GM20431 (cell line): ENCODE results near the gene LRRC53.

Experiments used
- in situ Hi-C: fragments of 300-500 bp; cut with MseI, MboI; formaldehyde crosslinking; loops from one replicate; pipeline ENCODE4 v1.15.0; 2020; ENCODE audit warnings: low sequenced_read_pairs; ENCODE audit not compliant: unreplicated experiment

LRRC53 gene, protein sequence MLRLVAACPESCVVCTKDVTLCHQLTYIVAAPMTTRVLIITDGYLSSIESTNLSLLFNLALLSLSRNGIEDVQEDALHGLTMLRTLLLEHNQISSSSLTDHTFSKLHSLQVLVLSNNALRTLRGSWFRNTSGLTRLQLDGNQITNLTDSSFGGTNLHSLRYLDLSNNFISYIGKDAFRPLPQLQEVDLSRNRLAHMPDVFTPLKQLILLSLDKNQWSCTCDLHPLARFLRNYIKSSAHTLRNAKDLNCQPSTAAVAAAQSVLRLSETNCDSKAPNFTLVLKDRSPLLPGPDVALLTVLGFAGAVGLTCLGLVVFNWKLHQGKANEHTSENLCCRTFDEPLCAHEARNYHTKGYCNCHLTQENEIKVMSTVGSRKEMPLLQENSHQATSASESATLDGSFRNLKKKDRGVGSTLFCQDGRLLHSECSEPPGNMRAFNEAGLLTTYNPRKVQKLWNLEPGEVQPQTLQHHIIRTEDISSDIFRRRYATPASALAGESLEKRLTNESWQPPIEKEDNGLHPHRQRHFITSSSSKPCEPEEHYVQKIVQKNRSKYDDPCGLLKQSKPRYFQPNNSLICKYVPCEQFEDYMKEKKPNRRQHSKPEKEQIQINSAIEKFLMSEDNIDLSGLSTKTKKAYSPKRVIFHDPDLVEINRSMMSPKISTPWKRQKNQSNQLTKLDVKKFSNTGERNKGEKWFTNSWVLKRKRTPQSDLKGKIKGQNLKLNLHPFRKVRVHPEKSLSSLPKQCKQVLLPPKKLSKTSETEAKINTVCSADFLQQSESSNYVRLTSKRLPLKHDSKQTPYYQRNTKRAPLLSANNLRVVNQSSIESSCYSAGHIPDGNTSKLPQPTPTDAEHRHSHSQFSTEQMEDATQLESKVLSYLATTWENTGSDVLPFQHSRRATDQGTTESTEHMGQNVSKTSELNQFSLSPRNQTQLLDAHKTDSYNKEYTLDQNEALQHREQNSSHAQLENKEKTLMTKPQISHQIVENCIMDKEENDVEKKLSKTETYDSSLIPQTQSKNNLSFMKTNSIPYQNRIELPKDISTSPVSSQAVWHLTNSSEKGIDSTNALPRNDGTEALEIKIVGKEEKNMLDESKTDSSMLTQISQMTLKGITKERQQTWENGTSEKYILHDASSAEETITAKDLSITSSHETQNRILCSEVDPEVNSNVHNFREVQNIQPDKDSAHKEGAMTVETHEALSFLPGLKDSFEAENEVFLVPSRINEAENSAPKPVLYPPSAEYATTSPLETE

GRCh38 chr1:74512170-74512915 lies at the start of gene LRRC53:
Gene LRRC53 (minus strand): TSS chr1:74512611. CDS start chr1:74483349, 29,262 bp downstream.
- in situ Hi-C loops = loop anchor here (25.0 kb wide), 1 partner anchor 175 kb away; no protein-coding TSS in a partner anchor

GRCh38 chr1:74549932-74550331 lies 37.5 kb upstream of the LRRC53 start:
- in situ Hi-C loops = no loop called here

DNA sequence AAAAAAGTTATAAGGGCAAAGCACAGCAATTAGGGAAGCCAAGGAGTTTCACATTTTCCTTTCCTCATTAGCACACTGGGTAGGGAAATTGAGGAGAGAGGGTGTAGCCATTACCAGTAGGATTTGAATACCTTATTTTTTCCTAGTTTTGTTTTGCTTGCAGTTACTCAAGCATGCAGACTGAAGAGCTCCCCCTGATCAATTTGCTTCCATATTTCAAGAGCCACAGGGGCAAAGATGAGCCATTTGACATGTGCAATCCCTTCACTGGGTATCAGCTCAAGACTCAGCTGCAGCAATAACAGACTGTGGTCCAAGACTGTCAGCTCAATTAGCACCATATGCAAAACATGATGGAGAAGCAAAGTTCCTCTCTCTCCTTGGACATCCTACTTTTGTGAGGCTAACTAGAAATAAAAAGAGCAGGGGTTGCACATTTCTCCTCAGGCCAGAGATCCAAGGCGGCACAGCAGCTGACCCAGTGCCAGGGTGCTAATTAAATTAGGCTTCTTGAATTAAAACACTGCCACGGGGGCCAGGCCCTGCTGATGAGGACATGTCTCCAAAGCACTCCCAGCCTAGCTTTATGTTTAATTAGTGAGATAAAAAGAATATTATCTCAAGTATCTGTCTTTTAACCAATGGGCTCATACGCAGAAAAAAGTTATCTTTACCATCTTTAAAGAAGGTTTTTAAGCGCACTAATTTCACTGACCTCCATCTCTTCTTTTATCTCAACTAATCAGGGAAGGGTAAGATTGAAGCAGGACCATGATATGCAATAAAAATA lies 36.7 kb upstream of the LRRC53 start:
- in situ Hi-C loops = no loop called here

GRCh38 chr1:74545821-74546220 lies 33.4 kb upstream of the LRRC53 start:
- in situ Hi-C loops = no loop called here

DNA sequence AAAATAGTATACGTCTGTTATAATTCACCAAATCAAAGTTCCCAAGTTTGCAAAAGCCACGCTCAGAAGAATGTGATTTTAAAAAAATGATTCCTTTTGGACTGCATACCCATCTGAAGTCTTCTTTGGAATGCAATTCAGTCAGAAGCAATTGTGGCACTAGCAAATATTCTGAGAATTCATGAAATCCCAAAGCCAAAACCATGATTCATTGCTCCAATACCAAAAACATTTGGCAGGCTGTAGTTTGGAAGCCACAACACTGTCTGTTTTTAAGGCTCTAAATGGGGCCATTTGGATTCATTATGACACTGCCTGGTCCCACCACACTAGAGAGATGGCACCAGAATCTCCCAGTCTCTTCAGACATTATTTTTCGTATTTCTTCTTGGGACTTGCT lies 21.8 kb upstream of the LRRC53 start:
- in situ Hi-C loops = no loop called here

DNA sequence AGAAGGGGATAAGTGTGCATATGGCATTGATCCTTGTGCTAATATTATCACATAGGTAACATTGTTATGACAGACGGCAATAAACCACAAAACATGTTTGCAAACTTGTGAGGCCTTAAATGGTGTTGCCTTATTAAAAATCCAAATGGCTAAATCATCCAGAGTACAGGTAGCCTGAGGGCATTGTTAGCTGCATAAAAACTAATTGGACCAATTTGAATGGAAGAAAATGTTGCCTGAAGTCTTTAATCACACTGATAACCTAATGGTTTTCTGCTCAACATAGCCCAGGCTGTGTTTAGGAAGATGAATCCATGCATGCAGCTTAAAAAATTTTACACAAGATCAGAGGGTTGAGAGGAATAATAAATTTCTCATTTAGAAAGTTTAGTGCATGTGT lies 19.4 kb upstream of the LRRC53 start:
- in situ Hi-C loops = no loop called here

- in situ Hi-C loops = no loop called here
Observed at GRCh38 chr1:74530892-74531291, 18.5 kb upstream of the LRRC53 start.

DNA sequence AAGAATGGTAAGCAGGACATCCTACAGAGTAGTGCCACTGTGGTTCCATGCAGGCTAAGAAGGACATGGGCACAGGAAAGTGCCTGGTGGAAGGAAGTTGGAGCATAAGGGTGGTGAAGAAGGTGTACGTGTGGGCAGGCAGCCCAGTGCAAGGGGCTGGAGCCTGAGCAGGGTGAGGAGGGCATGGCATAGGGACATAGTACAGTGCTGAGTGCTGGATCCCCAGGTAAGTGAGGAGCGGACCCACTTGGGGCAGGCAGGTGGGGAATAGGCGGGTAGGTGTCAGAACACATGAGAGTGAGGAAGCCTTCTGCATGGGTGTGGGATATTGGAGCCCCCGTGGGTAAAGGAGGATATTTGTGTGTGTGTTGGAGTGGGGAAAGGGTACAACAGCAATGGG lies 15.7 kb upstream of the LRRC53 start:
- in situ Hi-C loops = no loop called here

- in situ Hi-C loops = no loop called here
Observed at GRCh38 chr1:74526708-74527107, 14.3 kb upstream of the LRRC53 start.

DNA sequence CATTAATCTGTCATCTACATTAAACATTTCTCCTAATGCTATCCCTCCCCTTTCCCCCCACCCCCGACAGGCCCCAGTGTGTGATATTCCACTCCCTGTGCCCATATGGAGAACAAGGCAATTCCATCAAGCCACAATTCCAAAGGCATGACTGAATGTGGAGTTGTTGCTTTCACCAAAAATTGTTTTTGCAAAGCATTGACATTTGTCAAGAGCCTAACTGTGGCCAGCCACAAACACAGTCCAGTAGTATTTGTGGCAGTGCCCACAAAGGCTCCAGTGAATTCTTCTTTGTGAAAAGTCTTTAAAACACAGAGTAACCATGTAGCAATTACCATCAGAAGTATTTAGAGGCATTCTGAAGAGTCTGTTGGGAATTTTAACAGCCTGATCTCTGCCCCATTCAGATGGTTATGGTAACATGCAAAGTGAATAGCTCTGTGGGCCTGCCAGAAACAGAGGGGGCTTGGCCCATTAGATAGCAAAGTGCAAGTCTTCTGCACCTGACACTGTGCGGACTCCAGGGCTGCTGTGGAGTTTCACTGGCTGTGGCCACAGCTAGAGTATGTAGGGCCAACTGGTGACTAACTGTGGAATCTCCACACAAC lies 11.6 kb upstream of the LRRC53 start:
- in situ Hi-C loops = loop anchor here (25.0 kb wide), 1 partner anchor 163 kb away; no protein-coding TSS in a partner anchor

DNA sequence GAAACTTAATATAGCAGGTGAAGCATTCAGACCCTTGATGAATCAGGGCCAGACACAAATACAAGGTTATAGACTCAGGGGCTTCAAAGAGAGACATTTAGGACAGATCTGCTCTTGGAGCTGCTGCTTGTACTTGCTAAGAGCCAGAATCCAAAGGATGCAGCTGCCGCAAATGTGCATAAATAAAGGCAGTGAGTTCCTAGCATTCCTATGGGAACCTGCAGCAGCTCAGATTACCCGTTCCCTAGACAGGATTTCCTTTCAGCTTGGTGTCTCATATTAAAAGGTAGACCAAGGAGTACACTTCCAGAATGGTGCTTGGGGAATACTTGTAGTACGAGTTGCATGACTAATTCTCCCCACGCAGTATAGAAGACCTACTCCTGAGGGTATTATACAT lies 9.7 kb upstream of the LRRC53 start:
- in situ Hi-C loops = loop anchor here (25.0 kb wide), 1 partner anchor 165 kb away; no protein-coding TSS in a partner anchor

DNA sequence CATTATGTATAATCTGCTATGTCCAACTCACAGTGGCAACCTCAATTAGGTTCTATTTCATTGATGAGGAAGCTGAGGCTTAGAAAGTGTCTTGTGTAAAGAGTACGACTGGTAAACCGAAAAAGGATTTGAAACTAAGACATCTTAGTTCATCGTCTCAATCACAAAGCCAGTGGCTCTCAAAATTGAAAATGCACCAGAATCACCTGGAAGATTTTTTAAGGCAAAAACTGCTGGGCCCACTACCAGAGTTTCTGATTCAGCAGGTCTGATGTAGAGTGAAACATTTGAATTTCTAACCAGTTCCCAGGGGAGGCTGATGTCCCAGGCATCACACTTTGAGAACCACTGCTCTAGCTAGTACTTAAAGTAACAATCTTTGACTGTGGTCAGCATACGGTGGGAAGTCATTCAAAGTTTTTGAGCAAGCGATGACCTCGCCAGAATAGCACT lies 5.2 kb upstream of the LRRC53 start:
- in situ Hi-C loops = loop anchor here (25.0 kb wide), 1 partner anchor 170 kb away; no protein-coding TSS in a partner anchor

DNA sequence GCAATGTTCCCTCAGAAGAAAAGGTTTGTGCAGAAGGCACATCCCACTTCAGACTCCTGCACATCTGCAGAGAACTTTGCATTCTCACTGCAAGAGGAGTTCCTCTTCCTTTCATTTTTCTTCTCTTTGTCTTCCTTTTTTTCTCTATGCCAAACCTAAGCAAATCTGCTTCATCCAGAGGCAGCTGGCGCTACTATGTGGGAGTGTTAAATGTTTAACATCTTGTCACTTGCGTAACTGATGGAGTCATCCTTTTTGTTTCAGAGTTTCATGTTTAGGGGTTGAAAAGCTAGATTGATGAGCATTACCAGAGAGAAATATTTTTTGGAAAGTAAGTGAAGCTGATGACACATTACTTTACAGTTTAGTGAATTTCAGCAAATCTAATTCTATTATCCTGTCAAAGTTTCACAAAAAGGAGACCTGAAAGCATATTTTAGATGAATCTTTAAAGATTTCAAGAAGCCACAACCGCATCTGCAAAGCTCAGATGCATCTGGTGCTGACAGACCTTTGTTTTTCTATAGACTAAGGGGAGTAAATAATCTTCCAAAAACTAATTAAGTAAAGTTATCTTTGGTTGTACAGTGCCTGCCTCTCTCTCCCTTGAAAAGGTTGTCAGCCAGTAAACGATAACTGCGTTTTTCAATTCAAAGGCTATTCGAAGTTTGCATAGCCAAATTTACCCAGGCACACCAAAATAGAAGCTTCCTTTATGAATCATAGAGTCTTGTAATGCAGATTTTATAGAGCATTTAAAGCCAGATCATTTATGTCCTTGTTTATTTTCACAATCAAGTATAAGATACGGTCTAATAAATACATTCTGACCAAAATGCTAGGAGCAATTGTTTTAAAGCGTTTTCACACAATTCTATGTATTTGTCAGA lies 1.2 kb upstream of the LRRC53 start:
- in situ Hi-C loops = loop anchor here (25.0 kb wide), 1 partner anchor 174 kb away; no protein-coding TSS in a partner anchor

DNA sequence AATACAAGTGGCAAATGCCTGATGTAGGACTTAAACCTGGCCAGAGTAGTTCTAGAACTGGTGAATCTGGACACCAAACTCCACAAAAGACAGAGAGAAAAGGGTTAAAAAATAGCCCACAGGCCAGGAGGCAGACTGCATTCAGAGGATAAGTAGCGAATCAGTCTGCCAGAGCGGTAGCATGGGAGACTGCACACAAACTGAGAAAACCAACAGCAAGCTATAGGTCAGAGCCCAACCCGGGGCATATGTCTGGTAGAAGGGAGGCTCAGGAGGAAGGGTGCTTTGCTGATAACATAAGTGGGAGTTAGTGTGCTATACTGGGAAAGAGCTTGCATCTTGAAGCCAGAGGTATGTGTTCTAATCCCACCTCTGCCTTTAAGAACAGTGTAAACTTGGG lies 4.0 kb downstream of the LRRC53 start:
- in situ Hi-C loops = loop anchor here (25.0 kb wide), 1 partner anchor 179 kb away; no protein-coding TSS in a partner anchor

GRCh38 chr1:74505928-74506710 lies 6.3 kb downstream of the LRRC53 start:
- in situ Hi-C loops = loop anchor here (25.0 kb wide), 1 partner anchor 181 kb away; no protein-coding TSS in a partner anchor

GRCh38 chr1:74504933-74505512 lies 7.4 kb downstream of the LRRC53 start:
- in situ Hi-C loops = loop anchor here (25.0 kb wide), 1 partner anchor 182 kb away; no protein-coding TSS in a partner anchor
